HepG2 (cell line): ENCODE measurements around the gene COQ5. TPM values are rescaled to one million over a fixed set of nuclear protein-coding genes. Genes with fewer than 3 reads are reported as not detected.
A peak's percentile ranks its signal among the peaks of the same experiment; 100 is the strongest.

ENCODE experiments used
- AKAP8 ChIP-seq: sonication (generic); formaldehyde crosslinking; IDR thresholded peaks from 2 replicates; pipeline ENCODE4 v1.5.1; 2020; ENCODE audit warnings: mild to moderate bottlenecking, missing genetic modification reagents
- ARNTL ChIP-seq: sonication (generic); formaldehyde crosslinking; IDR thresholded peaks from 2 replicates; pipeline ENCODE4 v1.4.0; 2020; ENCODE audit warnings: mild to moderate bottlenecking, missing genetic modification reagents
- HIVEP1 ChIP-seq: sonication (generic); formaldehyde crosslinking; IDR thresholded peaks from 2 replicates; pipeline ENCODE4 v1.4.0; 2020; ENCODE audit warnings: mild to moderate bottlenecking, missing genetic modification reagents
- HOXA5 ChIP-seq: sonication (generic); formaldehyde crosslinking; IDR thresholded peaks from 2 replicates; pipeline ENCODE4 v1.4.0; 2020; ENCODE audit warnings: missing genetic modification reagents
- MAFK ChIP-seq, 2 experiments: IDR thresholded peaks in 1 of 2; conservative IDR thresholded peaks in 1 of 2; 2 replicates each; pipeline ENCODE4 v1.6.1; 2011; ENCODE audit warnings: improper control_type of control experiment in 2 of 2, low read length in 2 of 2
- MEF2D ChIP-seq: sonication (generic); formaldehyde crosslinking; IDR thresholded peaks from 2 replicates; pipeline ENCODE4 v1.5.1; 2020; ENCODE audit warnings: mild to moderate bottlenecking, missing genetic modification reagents
- PCBP1 ChIP-seq: fragments of 200-400 bp; formaldehyde crosslinking; IDR thresholded peaks from 2 replicates; pipeline ENCODE4 v1.6.1; 2017; ENCODE audit warnings: mild to moderate bottlenecking, low read depth, low read length, borderline replicate concordance
- SETDB1 ChIP-seq: sonication (generic); formaldehyde crosslinking; IDR thresholded peaks from 2 replicates; pipeline ENCODE4 v1.5.1; 2020; ENCODE audit warnings: missing genetic modification reagents, mild to moderate bottlenecking, borderline replicate concordance
- SNRNP70 ChIP-seq: fragments of 200-400 bp; formaldehyde crosslinking; IDR thresholded peaks from 2 replicates; pipeline ENCODE4 v1.6.1; 2017; ENCODE audit warnings: mild to moderate bottlenecking, low read depth, low read length, moderate library complexity
- ZKSCAN5 ChIP-seq: sonication (generic); formaldehyde crosslinking; IDR thresholded peaks from 2 replicates; pipeline ENCODE4 v1.5.1; 2020; ENCODE audit warnings: mild to moderate bottlenecking, missing genetic modification reagents
- ZNF256 ChIP-seq: sonication (generic); formaldehyde crosslinking; conservative IDR thresholded peaks from 2 replicates; pipeline ENCODE4 v1.4.0; 2020; ENCODE audit warnings: missing genetic modification reagents
- ZNF260 ChIP-seq: sonication (generic); formaldehyde crosslinking; IDR thresholded peaks from 2 replicates; pipeline ENCODE4 v1.4.0; 2020; ENCODE audit warnings: missing genetic modification reagents, low read depth, mild to moderate bottlenecking, borderline replicate concordance
- ZNF431 ChIP-seq: sonication (generic); formaldehyde crosslinking; IDR thresholded peaks from 2 replicates; pipeline ENCODE4 v1.9.0; 2022; ENCODE audit warnings: missing genetic modification reagents, low read depth, mild to moderate bottlenecking, borderline replicate concordance
- ZNF432 ChIP-seq: sonication (generic); formaldehyde crosslinking; IDR thresholded peaks from 2 replicates; pipeline ENCODE4 v1.5.0; 2020; ENCODE audit warnings: missing genetic modification reagents, mild to moderate bottlenecking, borderline replicate concordance
- ZNF552 ChIP-seq: sonication (generic); formaldehyde crosslinking; IDR thresholded peaks from 2 replicates; pipeline ENCODE4 v1.9.0; 2022; ENCODE audit warnings: missing genetic modification reagents, mild to moderate bottlenecking, borderline replicate concordance
- ZNF567 ChIP-seq: sonication (generic); formaldehyde crosslinking; IDR thresholded peaks from 2 replicates; pipeline ENCODE4 v1.8.1; 2023; ENCODE audit warnings: mild to moderate bottlenecking, missing genetic modification reagents, borderline replicate concordance
- ZNF629 ChIP-seq: sonication (generic); formaldehyde crosslinking; conservative IDR thresholded peaks from 2 replicates; pipeline ENCODE4 v1.5.0; 2020; ENCODE audit warnings: missing genetic modification reagents
- polyA plus RNA-seq, 8 experiments: library from polyadenylated mRNA; depleted of rRNA in 3 of 8; stranded (reverse) in 7 of 8; unstranded in 1 of 8; fragments of >200 nt; fragmentation: Illumina TruSeq in 4 of 8; extraction: Trizol in 4 of 8; gene quantifications; 2 replicates each; pipeline versions ENCODE4 v1.2.1 to v1.2.3, GENCODE V29; 2011 to 2016; ENCODE audit warnings: low read depth in 4 of 8, missing spikeins in 1 of 8, mixed read lengths in 1 of 8; ENCODE audit not compliant: insufficient read depth in 1 of 8
- total RNA-seq, 5 experiments: library from RNA; depleted of rRNA; stranded (reverse); fragments of >200 nt; fragmentation: Illumina TruSeq; extraction: Trizol; gene quantifications; 2 replicates each; pipeline ENCODE4 v1.2.3, GENCODE V29; 2016; ENCODE audit warnings: low read depth in 1 of 5
- TF ChIP-seq, protein P1 (sequence below): fragments of 450-650 bp; IDR thresholded peaks from 2 replicates; pipeline ENCODE4 v1.6.1; 2016
- TF ChIP-seq, protein P2 (sequence below): sonication (generic); formaldehyde crosslinking; IDR thresholded peaks from 2 replicates; pipeline ENCODE4 v1.5.0; 2020; ENCODE audit warnings: missing genetic modification reagents, mild to moderate bottlenecking, borderline replicate concordance
- TF ChIP-seq, protein P3 (sequence below): sonication (generic); formaldehyde crosslinking; IDR thresholded peaks from 2 replicates; pipeline ENCODE4 v1.4.0; 2020; ENCODE audit warnings: missing genetic modification reagents, borderline replicate concordance
- TF ChIP-seq, protein P4 (sequence below): sonication (generic); formaldehyde crosslinking; IDR thresholded peaks from 2 replicates; pipeline ENCODE4 v1.5.1; 2020; ENCODE audit warnings: mild to moderate bottlenecking, moderate library complexity, missing genetic modification reagents

The COQ5 gene
- total and polyA plus RNA-seq, 2 of the 13 experiments (the other 11 are each of a cell fraction or from before 2014, with no cell fraction given) = 36.4 to 41.5 TPM

DNA sequence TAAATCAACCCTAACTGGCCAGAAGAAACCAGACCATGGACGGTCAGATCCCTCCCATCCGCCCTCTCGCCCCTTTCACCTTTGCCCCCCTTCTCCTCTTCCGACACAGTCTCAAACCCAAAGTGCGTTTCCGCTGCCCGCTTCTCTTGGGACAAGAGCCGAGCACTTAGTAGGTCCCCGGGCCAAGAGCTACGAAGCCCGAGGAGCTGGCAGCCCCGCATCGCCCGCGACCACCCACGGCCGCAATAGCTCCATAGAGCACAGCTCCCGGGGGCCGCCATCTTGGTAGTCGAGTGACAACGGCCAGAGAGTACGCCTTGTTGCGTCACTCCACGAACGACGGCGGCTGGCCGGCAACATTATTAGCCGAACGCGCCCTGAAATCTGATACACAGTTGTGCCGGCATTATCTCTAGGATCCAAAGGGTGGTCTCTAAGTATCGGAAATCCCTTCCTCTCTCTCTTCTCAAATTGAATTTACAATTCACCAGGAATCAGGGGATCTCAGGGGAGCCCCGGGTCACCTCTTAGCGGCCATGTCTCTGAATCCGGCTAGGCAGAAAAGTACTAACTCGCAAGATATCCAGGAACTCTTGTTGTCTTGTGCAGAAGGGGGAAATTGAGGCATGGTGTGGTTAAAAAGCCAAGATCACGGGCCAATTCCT, at the start of gene COQ5 (continued):
- TF ChIP-seq, protein P1, sequence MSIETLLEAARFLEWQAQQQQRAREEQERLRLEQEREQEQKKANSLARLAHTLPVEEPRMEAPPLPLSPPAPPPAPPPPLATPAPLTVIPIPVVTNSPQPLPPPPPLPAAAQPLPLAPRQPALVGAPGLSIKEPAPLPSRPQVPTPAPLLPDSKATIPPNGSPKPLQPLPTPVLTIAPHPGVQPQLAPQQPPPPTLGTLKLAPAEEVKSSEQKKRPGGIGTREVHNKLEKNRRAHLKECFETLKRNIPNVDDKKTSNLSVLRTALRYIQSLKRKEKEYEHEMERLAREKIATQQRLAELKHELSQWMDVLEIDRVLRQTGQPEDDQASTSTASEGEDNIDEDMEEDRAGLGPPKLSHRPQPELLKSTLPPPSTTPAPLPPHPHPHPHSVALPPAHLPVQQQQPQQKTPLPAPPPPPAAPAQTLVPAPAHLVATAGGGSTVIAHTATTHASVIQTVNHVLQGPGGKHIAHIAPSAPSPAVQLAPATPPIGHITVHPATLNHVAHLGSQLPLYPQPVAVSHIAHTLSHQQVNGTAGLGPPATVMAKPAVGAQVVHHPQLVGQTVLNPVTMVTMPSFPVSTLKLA = 0 out of 2 replicates have a peak, but pooled peaks have one; percentile 2
- TF ChIP-seq ZNF260 = no peak
- TF ChIP-seq ZNF629 (CRISPR knock-in tag) = no peak
- TF ChIP-seq PCBP1 = no peak
- TF ChIP-seq ZNF256 (CRISPR knock-in tag) = no peak; the same call in 1 of the 2 replicates
- TF ChIP-seq ZNF431 (CRISPR knock-in tag) = 0 out of 2 replicates have a peak, but pooled peaks have one; percentile 85
- no peak for TF ChIP-seq HIVEP1
- TF ChIP-seq ARNTL (CRISPR knock-in tag) = peak; percentile 38; the same call in 1 of the 2 replicates
- no peak for TF ChIP-seq ZNF552 (CRISPR knock-in tag)
- TF ChIP-seq, protein P2, sequence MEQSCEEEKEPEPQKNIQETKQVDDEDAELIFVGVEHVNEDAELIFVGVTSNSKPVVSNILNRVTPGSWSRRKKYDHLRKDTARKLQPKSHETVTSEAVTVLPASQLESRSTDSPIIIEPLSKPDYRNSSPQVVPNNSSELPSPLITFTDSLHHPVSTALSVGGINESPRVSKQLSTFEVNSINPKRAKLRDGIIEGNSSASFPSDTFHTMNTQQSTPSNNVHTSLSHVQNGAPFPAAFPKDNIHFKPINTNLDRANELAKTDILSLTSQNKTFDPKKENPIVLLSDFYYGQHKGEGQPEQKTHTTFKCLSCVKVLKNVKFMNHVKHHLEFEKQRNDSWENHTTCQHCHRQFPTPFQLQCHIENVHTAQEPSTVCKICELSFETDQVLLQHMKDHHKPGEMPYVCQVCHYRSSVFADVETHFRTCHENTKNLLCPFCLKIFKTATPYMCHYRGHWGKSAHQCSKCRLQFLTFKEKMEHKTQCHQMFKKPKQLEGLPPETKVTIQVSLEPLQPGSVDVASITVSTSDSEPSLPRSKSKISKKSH (CRISPR knock-in tag) = 0 out of 2 replicates have a peak, but pooled peaks have one; percentile 32
- TF ChIP-seq, protein P3, sequence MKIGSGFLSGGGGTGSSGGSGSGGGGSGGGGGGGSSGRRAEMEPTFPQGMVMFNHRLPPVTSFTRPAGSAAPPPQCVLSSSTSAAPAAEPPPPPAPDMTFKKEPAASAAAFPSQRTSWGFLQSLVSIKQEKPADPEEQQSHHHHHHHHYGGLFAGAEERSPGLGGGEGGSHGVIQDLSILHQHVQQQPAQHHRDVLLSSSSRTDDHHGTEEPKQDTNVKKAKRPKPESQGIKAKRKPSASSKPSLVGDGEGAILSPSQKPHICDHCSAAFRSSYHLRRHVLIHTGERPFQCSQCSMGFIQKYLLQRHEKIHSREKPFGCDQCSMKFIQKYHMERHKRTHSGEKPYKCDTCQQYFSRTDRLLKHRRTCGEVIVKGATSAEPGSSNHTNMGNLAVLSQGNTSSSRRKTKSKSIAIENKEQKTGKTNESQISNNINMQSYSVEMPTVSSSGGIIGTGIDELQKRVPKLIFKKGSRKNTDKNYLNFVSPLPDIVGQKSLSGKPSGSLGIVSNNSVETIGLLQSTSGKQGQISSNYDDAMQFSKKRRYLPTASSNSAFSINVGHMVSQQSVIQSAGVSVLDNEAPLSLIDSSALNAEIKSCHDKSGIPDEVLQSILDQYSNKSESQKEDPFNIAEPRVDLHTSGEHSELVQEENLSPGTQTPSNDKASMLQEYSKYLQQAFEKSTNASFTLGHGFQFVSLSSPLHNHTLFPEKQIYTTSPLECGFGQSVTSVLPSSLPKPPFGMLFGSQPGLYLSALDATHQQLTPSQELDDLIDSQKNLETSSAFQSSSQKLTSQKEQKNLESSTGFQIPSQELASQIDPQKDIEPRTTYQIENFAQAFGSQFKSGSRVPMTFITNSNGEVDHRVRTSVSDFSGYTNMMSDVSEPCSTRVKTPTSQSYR (CRISPR knock-in tag) = no peak
- TF ChIP-seq MEF2D (CRISPR knock-in tag) = peak; percentile 64
- no peak for TF ChIP-seq ZKSCAN5 (CRISPR knock-in tag)
- TF ChIP-seq, protein P4, sequence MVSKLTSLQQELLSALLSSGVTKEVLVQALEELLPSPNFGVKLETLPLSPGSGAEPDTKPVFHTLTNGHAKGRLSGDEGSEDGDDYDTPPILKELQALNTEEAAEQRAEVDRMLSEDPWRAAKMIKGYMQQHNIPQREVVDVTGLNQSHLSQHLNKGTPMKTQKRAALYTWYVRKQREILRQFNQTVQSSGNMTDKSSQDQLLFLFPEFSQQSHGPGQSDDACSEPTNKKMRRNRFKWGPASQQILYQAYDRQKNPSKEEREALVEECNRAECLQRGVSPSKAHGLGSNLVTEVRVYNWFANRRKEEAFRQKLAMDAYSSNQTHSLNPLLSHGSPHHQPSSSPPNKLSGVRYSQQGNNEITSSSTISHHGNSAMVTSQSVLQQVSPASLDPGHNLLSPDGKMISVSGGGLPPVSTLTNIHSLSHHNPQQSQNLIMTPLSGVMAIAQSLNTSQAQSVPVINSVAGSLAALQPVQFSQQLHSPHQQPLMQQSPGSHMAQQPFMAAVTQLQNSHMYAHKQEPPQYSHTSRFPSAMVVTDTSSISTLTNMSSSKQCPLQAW = peak; percentile 90
- TF ChIP-seq AKAP8 (CRISPR knock-in tag) = 0 out of 2 replicates have a peak, but pooled peaks have one; percentile 50
- no peak for TF ChIP-seq SETDB1
- no peak for TF ChIP-seq SNRNP70
- TF ChIP-seq ZNF567 = 0 out of 2 replicates have a peak, but pooled peaks have one; percentile 55
- TF ChIP-seq ZNF432 (CRISPR knock-in tag) = no peak
- TF ChIP-seq MAFK (conservative IDR thresholded peaks at IDR 0.05 in 1 of 2, IDR thresholded peaks at IDR 0.05 in 1 of 2; ENCODE audit: low read length in 2 of 2) = no peak
- peak; percentile 77 for TF ChIP-seq HOXA5 (CRISPR knock-in tag)
